SU-DHL-6 (cell line): ENCODE results near the gene UBE2E2.

Experiments used
- H2AFZ ChIP-seq: fragments of 200-600 bp; sonication (generic); 2 replicates; pipeline ENCODE4 v1.6.1; 2014; ENCODE audit warnings: low read depth, mild to moderate bottlenecking, moderate library complexity, mixed read lengths, antibody characterized with exemption, low read length; ENCODE audit not compliant: severe bottlenecking
- H3F3A ChIP-seq: fragments of 200-600 bp; shearing (Covaris generic); 2 replicates; pipeline ENCODE4 v1.6.0; 2016; ENCODE audit warnings: antibody characterized with exemption, mild to moderate bottlenecking; ENCODE audit not compliant: insufficient read depth
- H3K27ac ChIP-seq: fragments of 200-600 bp; sonication (generic); 2 replicates; pipeline ENCODE4 v1.5.1; 2016; ENCODE audit warnings: low read depth, mild to moderate bottlenecking, low read length, moderate library complexity, mixed read lengths
- H3K27me3 ChIP-seq: fragments of 200-600 bp; sonication (generic), shearing (Covaris generic); 2 replicates; pipeline ENCODE4 v1.6.0; 2014; ENCODE audit warnings: mild to moderate bottlenecking, low read length
- H3K36me3 ChIP-seq: fragments of 200-600 bp; sonication (generic); 2 replicates; pipeline ENCODE4 v1.6.1; 2014; ENCODE audit warnings: mild to moderate bottlenecking, low read length, mixed read lengths
- H3K4me2 ChIP-seq: fragments of 300-600, 200-600 bp; shearing (Covaris generic), sonication (generic); 2 replicates; pipeline ENCODE4 v1.6.0; 2014; ENCODE audit warnings: low read length, low read depth, mild to moderate bottlenecking; ENCODE audit not compliant: poor library complexity, severe bottlenecking
- H3K4me3 ChIP-seq: fragments of 200-600 bp; sonication (generic); 2 replicates; pipeline ENCODE4 v1.5.1; 2014; ENCODE audit warnings: antibody characterized with exemption, low read length, mild to moderate bottlenecking, mixed read lengths; ENCODE audit not compliant: insufficient read depth, poor library complexity, severe bottlenecking
- H3K79me2 ChIP-seq: fragments of 200-600 bp; sonication (generic); 2 replicates; pipeline ENCODE4 v1.6.1; 2014; ENCODE audit warnings: mild to moderate bottlenecking, low read length, moderate library complexity; ENCODE audit not compliant: insufficient read depth
- H3K9ac ChIP-seq: fragments of 200-600 bp; sonication (generic); 2 replicates; pipeline ENCODE4 v1.7.0; 2014; ENCODE audit warnings: mild to moderate bottlenecking, low read length
- H3K9me2 ChIP-seq: fragments of 200-600 bp; sonication (generic); replicated peaks from 2 replicates; pipeline ENCODE4 v1.6.1; 2014; ENCODE audit warnings: low read length; ENCODE audit not compliant: insufficient read depth
- H3K9me3 ChIP-seq: fragments of 200-600 bp; sonication (generic); 2 replicates; pipeline ENCODE4 v1.6.1; 2014; ENCODE audit warnings: low read length, mixed read lengths; ENCODE audit not compliant: insufficient read depth
- H4K20me1 ChIP-seq: fragments of 200-600 bp; sonication (generic); 2 replicates; pipeline ENCODE4 v1.6.1; 2014; ENCODE audit warnings: low read depth, mild to moderate bottlenecking, antibody characterized with exemption, low read length, moderate library complexity, mixed read lengths
- EZH2phosphoT487 ChIP-seq: fragments of 200-600 bp; sonication (generic), shearing (Covaris generic); conservative IDR thresholded peaks from 2 replicates; pipeline ENCODE4 v1.6.1; 2018; ENCODE audit warnings: mild to moderate bottlenecking, antibody characterized with exemption, low read length, moderate library complexity, mixed read lengths
- TF ChIP-seq, protein P1 (sequence below): fragments of 200-600 bp; sonication (generic); IDR thresholded peaks from one replicate; pipeline ENCODE4 v1.5.1; 2017; ENCODE audit warnings: antibody characterized with exemption, mild to moderate bottlenecking, low read length, moderate library complexity; ENCODE audit not compliant: insufficient read depth, poor library complexity, severe bottlenecking

Gene UBE2E2

DNA sequence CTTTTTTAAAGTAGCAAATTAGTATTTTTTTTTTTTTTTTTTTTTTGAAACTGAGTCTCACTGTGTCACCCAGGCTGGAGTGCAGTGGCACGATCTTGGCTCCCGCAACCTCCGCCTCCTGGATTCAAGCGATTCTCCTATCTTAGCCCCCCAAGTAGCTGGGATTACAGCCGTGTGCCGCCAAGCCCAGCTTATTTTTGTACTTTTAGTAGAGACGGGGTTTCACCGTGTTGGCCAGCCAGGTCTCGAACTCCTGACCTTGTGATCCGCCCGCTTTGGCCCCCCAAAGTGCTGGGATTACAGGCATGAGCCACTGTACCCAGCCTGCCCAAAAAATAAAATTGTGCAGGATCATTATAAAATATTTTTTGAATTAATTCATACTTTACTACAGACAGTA lies 330.5 kb downstream of the UBE2E2 start:
- Histone ChIP-seq H3K9me3 (no peaks in the 10 kb centered on the region), H3K9ac (no peak overlapping the region), H3K4me3 (no peak overlapping the region), H4K20me1 (no peaks in the 10 kb centered on the region), H3K27ac (no peak overlapping the region), H3F3A (no peaks in the 10 kb centered on the region), H2AFZ (no peak overlapping the region), H3K9me2 (no peaks in the 10 kb centered on the region), H3K36me3 (no peaks in the 10 kb centered on the region), H3K4me2 (no peak overlapping the region), H3K27me3 (no peaks in the 10 kb centered on the region), H3K79me2 (no peaks in the 10 kb centered on the region)
- TF ChIP-seq, protein P1, sequence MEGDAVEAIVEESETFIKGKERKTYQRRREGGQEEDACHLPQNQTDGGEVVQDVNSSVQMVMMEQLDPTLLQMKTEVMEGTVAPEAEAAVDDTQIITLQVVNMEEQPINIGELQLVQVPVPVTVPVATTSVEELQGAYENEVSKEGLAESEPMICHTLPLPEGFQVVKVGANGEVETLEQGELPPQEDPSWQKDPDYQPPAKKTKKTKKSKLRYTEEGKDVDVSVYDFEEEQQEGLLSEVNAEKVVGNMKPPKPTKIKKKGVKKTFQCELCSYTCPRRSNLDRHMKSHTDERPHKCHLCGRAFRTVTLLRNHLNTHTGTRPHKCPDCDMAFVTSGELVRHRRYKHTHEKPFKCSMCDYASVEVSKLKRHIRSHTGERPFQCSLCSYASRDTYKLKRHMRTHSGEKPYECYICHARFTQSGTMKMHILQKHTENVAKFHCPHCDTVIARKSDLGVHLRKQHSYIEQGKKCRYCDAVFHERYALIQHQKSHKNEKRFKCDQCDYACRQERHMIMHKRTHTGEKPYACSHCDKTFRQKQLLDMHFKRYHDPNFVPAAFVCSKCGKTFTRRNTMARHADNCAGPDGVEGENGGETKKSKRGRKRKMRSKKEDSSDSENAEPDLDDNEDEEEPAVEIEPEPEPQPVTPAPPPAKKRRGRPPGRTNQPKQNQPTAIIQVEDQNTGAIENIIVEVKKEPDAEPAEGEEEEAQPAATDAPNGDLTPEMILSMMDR: no peak
- no peak for TF ChIP-seq EZH2phosphoT487

DNA sequence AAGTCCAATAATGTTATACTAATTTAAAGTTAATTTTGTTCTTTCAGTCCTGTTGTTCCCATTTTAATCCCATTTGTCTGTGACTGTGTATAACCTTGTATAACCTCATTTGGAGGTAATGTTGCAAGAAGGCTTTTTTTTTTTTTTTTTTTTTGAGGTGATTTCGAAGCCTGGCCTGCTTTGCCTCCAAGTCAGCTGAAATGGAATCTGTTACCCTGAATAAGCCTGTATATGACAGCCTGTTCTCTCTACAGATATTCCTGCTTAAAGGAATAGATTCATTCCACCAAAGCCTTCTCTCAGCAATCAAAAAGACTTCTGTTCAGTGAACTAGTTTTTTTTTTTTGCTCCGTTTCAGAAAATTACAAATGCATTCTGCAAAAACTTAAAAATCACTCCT lies 330.9 kb downstream of the UBE2E2 start:
- no peaks in the 10 kb centered on the region for H3K36me3 ChIP-seq
- H3K79me2 ChIP-seq: no peaks in the 10 kb centered on the region
- no peak overlapping the region for H3K27ac ChIP-seq
- H3F3A ChIP-seq: no peaks in the 10 kb centered on the region
- H3K27me3 ChIP-seq: no peaks in the 10 kb centered on the region
- no peaks in the 10 kb centered on the region for H4K20me1 ChIP-seq
- H3K9me3 ChIP-seq: no peaks in the 10 kb centered on the region
- no peak overlapping the region for H3K4me2 ChIP-seq
- H3K9ac ChIP-seq: no peak overlapping the region
- TF ChIP-seq, protein P1: no peak
- TF ChIP-seq EZH2phosphoT487: no peak
- no peak overlapping the region for H2AFZ ChIP-seq
- no peaks in the 10 kb centered on the region for H3K9me2 ChIP-seq
- no peak overlapping the region for H3K4me3 ChIP-seq

DNA sequence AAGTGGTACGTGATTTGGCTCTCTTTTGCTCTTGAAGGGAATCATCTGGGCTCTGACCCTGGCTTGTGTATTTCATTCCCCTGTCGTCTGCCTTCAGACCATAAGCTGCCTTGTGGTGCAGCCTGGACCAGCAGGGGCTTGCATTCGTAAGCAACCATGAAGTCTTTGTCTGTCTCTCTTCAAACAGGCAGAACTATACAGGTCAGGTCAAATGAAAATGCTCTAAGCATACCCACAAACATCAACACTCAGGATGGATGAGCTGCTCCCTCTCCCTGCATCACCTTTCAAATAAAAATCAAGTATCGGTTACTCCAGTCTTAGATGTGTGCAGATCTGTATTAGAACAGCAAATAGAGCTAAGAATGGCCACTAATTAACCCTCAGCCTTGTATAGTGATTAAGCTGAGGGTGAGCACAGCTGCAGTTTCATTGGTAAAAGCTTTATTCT lies 334.0 kb downstream of the UBE2E2 start:
- Histone ChIP-seq H3K9me2 (no peaks in the 10 kb centered on the region), H3K4me2 (no peak overlapping the region), H3K36me3 (no peaks in the 10 kb centered on the region), H3K27me3 (no peaks in the 10 kb centered on the region), H3K27ac (no peak overlapping the region), H3K79me2 (no peaks in the 10 kb centered on the region), H2AFZ (no peak overlapping the region), H3K4me3 (no peak overlapping the region), H4K20me1 (no peaks in the 10 kb centered on the region), H3F3A (no peaks in the 10 kb centered on the region), H3K9ac (no peak overlapping the region), H3K9me3 (no peaks in the 10 kb centered on the region)
- no peak for TF ChIP-seq EZH2phosphoT487
- TF ChIP-seq, protein P1: no peak
